GM21786 (cell line): ENCODE results near the gene LARP1B.
A peak's percentile ranks its signal among the peaks of the same experiment; 100 is the strongest.
"Not testable (repeated sequence)": the region's sequence is repeated elsewhere in the genome, so short reads cannot be mapped to it uniquely, and the experiment has no call there.

Source experiments
- ATAC-seq: cut with Tn5 transposase; IDR thresholded peaks from one replicate; pipeline ENCODE4 v1.9.1; 2021; ENCODE audit not compliant: unreplicated experiment

The LARP1B gene

DNA sequence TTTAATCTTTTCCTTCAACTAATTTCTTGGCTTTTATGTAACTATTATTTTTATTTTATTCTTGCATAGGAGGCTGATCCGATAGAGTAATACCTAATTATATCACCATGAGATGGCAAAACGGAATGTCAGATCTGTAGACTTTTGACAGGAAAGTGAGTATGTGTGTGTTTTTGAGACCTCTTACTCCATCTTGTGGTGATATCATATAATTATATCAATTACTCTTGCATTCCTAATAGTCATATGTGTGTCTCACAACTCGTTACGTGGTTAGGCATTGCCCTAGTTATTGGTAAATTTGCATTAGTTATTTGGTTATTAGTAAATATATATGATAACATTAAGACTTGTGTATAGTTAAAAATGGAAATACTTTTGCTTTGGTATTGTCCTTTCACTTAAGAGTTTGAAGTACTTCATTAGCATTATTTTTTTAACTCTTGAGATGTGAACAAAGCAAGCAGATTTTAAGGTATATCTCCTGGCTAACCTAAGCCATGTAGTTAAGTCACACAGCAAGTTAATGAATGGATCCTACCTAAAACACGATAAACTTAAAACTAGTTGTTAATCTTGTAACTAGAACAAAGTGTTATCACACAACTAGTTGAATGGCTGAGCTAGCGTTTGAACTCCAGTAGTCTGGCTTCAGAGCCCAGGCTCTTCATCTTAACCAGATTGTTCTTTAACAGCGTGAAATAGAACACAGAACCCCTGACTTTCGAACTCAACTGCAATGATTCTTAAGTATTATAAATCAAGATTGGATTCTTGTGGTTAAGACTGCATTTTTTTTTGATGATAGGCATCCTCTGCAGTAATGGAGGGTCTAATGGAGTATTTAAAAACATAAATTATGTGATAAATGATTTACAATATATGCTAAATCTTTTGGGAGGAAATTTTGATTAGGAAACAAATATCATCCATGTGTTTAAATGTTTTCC lies 159.4 kb downstream of the LARP1B start:
- peak; percentile 84 for ATAC-seq

- ATAC-seq, result no peak
Measured at GRCh38 chr4:128221586-128221985, 160.5 kb downstream of the LARP1B start.

DNA sequence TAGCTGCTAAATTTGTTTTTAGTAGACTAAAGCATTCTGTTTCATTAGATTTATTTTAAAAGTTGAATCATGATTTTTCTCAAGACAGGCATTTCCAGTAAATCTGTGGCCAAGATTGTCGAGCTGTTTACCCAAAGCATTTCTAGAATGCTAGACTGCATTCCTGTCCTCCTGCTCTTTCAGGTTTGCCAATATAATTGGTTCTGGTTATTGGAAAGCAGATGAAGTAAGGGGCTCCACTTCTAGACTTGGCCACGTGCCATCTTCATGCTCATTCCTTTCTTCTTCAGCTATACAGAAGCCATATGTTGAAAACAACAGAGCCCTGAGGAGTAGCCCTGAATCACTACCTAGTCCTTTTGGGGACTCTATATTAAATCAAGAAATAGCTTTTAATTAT lies 164.0 kb downstream of the LARP1B start:
- ATAC-seq, result no peak

DNA sequence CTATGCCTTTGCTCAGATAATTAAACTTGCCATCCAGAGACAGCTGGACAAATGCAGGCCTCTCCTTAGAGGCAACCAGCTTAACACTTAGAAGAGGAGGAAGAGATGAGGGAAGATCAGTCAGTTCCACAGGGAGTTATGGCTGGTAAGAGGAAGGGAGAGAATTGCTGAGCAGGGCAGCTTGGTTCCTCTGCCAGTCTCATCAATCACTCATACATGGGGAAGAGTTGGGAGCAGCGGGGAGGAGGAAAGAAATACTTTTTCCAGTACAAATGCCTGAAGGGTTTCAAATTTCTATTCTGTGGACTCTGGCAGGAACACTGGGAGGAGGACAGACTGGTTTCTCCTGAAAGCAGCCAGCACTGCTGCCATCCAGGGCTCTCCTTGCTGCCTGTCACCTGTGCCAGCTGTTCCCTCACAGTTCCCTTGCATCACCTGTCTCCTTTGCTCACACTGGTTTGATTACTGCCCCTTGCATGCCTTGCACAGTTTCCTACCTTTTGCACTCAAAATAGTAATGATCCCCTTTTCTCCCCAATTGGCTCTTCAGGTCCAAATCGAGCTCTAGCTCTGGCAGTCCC lies 167.0 kb downstream of the LARP1B start:
- ATAC-seq, result no peak

GRCh38 chr4:128228845-128229795 lies 168.0 kb downstream of the LARP1B start:
- no peak for ATAC-seq

GRCh38 chr4:128232719-128233118 lies 171.6 kb downstream of the LARP1B start:
- ATAC-seq, result no peak

GRCh38 chr4:128234836-128235235 lies 173.7 kb downstream of the LARP1B start:
- no peak for ATAC-seq

GRCh38 chr4:128241019-128241418 lies 179.9 kb downstream of the LARP1B start:
- no peak for ATAC-seq

GRCh38 chr4:128241425-128241913 lies 180.4 kb downstream of the LARP1B start:
- no peak for ATAC-seq

- ATAC-seq, result no peak
Measured at GRCh38 chr4:128241981-128242380, 180.9 kb downstream of the LARP1B start.

- ATAC-seq, result no peak
Measured at GRCh38 chr4:128242601-128243000, 181.5 kb downstream of the LARP1B start.

DNA sequence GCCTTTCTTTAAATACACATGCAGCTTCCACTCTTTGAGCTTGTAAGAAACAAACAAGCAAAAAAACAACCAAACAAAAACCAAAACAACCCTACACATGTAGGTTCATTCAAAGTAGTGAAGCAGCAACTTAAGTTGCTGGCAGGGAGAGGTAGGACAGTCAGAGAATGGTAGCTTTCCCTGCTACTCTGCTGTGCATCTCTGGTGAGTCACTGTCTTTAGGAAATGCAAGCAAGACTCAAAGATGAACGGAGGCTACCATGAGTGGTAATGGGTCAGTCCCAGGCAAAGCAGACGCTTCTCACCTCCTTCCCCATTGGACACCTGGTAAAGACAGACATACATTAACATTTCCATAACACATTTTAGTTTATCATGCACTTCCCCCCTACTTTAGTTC lies 183.3 kb downstream of the LARP1B start:
- ATAC-seq, result no peak

GRCh38 chr4:128245391-128245790 lies 184.3 kb downstream of the LARP1B start:
- not testable (repeated sequence) for ATAC-seq

DNA sequence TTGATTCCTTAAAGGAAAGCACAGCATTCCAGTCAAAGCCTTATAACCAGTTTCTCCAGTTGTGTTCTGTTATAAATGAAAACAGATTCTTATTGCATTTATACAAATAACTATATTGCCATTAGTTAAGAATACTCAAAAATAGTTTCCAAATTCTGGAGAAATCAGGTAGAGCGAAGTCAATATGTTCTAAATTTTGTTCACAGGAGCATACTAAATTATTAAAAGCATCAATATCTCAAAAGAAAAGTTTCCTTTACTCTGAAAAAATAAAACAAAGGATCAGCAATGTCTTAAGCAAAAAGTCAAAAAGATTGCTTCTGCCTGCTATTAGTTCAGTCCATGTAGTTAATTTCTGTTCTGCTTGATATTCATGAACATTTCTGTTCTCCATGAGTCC lies 186.8 kb downstream of the LARP1B start:
- ATAC-seq, result no peak

DNA sequence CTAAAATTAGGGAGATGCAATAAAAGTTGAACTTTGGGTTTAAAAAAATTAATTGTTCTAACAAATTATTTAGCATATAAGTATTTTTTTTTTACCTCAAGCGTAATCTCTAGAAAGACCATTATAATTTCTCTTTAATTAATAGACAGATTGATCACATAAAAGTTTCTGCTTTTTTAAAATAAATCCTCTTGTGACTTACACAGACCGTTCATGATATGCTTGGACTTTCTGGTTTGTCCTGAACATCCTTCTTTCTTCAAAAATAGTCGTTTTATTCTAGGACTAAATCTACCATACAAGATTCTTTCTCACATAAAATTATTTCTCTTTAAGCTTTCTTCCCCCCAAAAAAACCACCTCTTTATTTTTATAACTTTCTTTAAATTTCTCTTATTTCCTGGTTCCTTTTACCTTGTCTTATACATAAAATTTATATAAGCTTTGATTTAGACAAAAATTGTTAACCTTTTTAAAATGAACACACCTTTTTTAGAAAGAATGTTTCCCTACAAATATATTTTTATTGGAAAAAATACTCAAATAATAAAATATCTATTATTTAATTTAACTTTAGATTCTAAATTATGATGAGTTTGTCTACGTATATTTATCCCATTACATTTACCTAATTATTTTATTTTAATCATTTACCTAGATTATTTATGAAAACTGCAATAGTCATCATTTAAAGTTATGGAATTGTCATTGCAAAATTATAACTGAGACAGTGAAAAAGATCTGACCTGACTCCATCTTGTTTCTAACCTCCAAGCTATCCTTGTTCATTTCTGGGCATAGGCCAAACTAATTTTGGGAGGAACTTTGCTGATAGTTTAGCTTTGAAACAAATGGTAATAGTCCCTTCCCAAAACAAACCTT lies 188.9 kb downstream of the LARP1B start:
- no peak for ATAC-seq

DNA sequence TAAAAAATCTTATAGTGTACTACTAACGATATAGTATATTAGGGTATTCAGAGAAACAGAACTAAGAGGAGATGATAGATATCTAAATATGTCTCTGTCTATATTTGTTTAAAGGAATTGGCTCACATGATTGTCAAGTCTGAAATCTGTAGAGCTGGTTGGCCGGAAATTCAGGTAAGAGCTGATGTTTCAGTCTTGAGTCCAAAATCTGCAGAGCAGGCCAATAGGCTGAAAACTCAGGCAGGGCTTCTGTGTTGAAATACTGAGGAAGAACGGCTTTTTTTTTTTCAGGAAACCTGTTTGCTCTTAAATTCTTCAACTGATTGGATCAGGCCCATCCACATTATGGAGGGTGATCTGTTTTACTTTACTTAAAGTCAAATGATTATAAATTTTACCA lies 194.8 kb downstream of the LARP1B start:
- no peak for ATAC-seq

GRCh38 chr4:128256539-128256938 lies 195.4 kb downstream of the LARP1B start:
- no peak for ATAC-seq

GRCh38 chr4:128258166-128258565 lies 197.1 kb downstream of the LARP1B start:
- not testable (repeated sequence) for ATAC-seq

DNA sequence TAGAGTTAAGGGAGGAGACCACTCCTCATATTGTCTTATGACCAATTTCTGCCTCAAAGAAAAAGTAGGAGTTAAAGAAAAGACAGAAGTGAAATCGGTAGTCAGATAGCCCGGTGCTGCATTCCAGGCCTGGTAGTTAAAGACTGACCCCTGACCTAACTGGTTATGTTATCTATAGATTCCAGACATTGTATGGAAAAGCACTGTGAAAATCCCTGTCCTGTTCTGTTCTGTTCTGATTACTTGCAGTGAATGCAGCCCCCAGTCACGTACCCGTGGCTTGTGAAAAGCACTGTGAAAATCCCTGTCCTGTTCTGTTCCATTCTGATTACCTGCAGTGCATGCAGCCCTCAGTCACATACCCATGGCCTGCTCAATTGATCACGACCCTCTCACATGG lies 198.8 kb downstream of the LARP1B start:
- not testable (repeated sequence) for ATAC-seq
